H9 (cell line): ENCODE measurements around the gene PRR30. TPM values are rescaled to one million over a fixed set of nuclear protein-coding genes. Genes with fewer than 3 reads are reported as not detected.
A peak's percentile ranks its signal among the peaks of the same experiment; 100 is the strongest.

Experiments
- DNase-seq: peaks from one replicate; pipeline ENCODE4 v3.0.0-alpha.2; 2017
- H2AFZ ChIP-seq: one replicate; pipeline ENCODE4 v1.6.1; 2013; ENCODE audit warnings: mild to moderate bottlenecking, low read length, control low read depth, moderate library complexity
- H2AK5ac ChIP-seq: 2 replicates; pipeline ENCODE4 v1.6.1; 2013; ENCODE audit warnings: low read length, control low read depth, mixed read lengths; ENCODE audit not compliant: insufficient read length
- H2BK120ac ChIP-seq: one replicate; pipeline ENCODE4 v1.6.1; 2013; ENCODE audit warnings: low read depth, mild to moderate bottlenecking, low read length, control low read depth, inconsistent platforms; ENCODE audit not compliant: poor library complexity, severe bottlenecking
- H2BK12ac ChIP-seq: 2 replicates; pipeline ENCODE4 v1.6.1; 2013; ENCODE audit warnings: low read length, control low read depth, mixed read lengths, low read depth; ENCODE audit not compliant: insufficient read length
- H2BK15ac ChIP-seq: 2 replicates; pipeline ENCODE4 v1.6.1; 2013; ENCODE audit warnings: low read depth, low read length, control low read depth
- H2BK20ac ChIP-seq: one replicate; pipeline ENCODE4 v1.6.1; 2013; ENCODE audit warnings: low read depth, mild to moderate bottlenecking, low read length, control low read depth, inconsistent platforms; ENCODE audit not compliant: poor library complexity, severe bottlenecking
- H2BK5ac ChIP-seq: 2 replicates; pipeline ENCODE4 v1.6.1; 2013; ENCODE audit warnings: low read length, control low read depth, mixed read lengths; ENCODE audit not compliant: insufficient read length
- H3K14ac ChIP-seq: 2 replicates; pipeline ENCODE4 v1.6.1; 2013; ENCODE audit warnings: low read length, control low read depth; ENCODE audit not compliant: insufficient read depth
- H3K18ac ChIP-seq: 2 replicates; pipeline ENCODE4 v1.6.1; 2013; ENCODE audit warnings: low read depth, mild to moderate bottlenecking, mixed read lengths, low read length, control low read depth; ENCODE audit not compliant: insufficient read length
- H3K23ac ChIP-seq: 2 replicates; pipeline ENCODE4 v1.6.1; 2013; ENCODE audit warnings: low read length, control low read depth, mixed read lengths, low read depth; ENCODE audit not compliant: insufficient read length
- H3K23me2 ChIP-seq: 2 replicates; pipeline ENCODE4 v1.6.1; 2013; ENCODE audit warnings: low read depth, mild to moderate bottlenecking, mixed read lengths, low read length, control low read depth; ENCODE audit not compliant: insufficient read length, poor library complexity, severe bottlenecking
- H3K27ac ChIP-seq: 2 replicates; pipeline ENCODE4 v1.5.1; 2013; ENCODE audit warnings: low read length, control low read depth, mixed read lengths, low read depth; ENCODE audit not compliant: insufficient read length
- H3K27me3 ChIP-seq: 2 replicates; pipeline ENCODE4 v1.6.1; 2013; ENCODE audit warnings: low read length, control low read depth, inconsistent platforms; ENCODE audit not compliant: insufficient read depth
- H3K4ac ChIP-seq: 2 replicates; pipeline ENCODE4 v1.6.1; 2013; ENCODE audit warnings: low read depth, mild to moderate bottlenecking, control low read depth, inconsistent platforms, low read length, moderate library complexity
- H3K4me1 ChIP-seq: 2 replicates; pipeline ENCODE4 v1.6.1; 2013; ENCODE audit warnings: low read length, control low read depth, inconsistent platforms; ENCODE audit not compliant: insufficient read depth
- H3K4me2 ChIP-seq: 2 replicates; pipeline ENCODE4 v1.6.1; 2013; ENCODE audit warnings: low read length, control low read depth, mixed read lengths; ENCODE audit not compliant: insufficient read length, insufficient read depth
- H3K56ac ChIP-seq: 2 replicates; pipeline ENCODE4 v1.6.1; 2013; ENCODE audit warnings: low read depth, mild to moderate bottlenecking, mixed read lengths, low read length, control low read depth; ENCODE audit not compliant: insufficient read length
- H3K79me1 ChIP-seq: 2 replicates; pipeline ENCODE4 v1.6.1; 2013; ENCODE audit warnings: low read depth, mild to moderate bottlenecking, moderate library complexity, low read length, control low read depth, inconsistent platforms; ENCODE audit not compliant: insufficient read depth, poor library complexity, severe bottlenecking
- H3K79me2 ChIP-seq: 2 replicates; pipeline ENCODE4 v1.6.1; 2013; ENCODE audit warnings: low read length, control low read depth, inconsistent platforms; ENCODE audit not compliant: insufficient read depth
- H3K9ac ChIP-seq: 2 replicates; pipeline ENCODE4 v1.6.1; 2013; ENCODE audit warnings: low read length, control low read depth, mixed read lengths; ENCODE audit not compliant: insufficient read length; ENCODE audit errors: extremely low read depth
- H3K9me3 ChIP-seq: one replicate; pipeline ENCODE4 v1.6.1; 2013; ENCODE audit warnings: low read depth, low read length, inconsistent platforms; ENCODE audit not compliant: control insufficient read depth
- H3T11ph ChIP-seq: one replicate; pipeline ENCODE4 v1.6.1; 2013; ENCODE audit warnings: mild to moderate bottlenecking, low read length, control low read depth, inconsistent platforms
- H4K20me1 ChIP-seq: one replicate; pipeline ENCODE4 v1.6.1; 2013; ENCODE audit not compliant: control insufficient read depth, insufficient read length, insufficient read depth
- H4K5ac ChIP-seq: 2 replicates; pipeline ENCODE4 v1.6.1; 2013; ENCODE audit warnings: low read depth, mild to moderate bottlenecking, mixed read lengths, low read length, control low read depth; ENCODE audit not compliant: insufficient read length
- H4K8ac ChIP-seq: replicated peaks from 2 replicates; pipeline ENCODE4 v1.6.1; 2013; ENCODE audit warnings: low read length, control low read depth, mixed read lengths, low read depth; ENCODE audit not compliant: insufficient read length
- H4K91ac ChIP-seq: 2 replicates; pipeline ENCODE4 v1.6.1; 2013; ENCODE audit warnings: low read depth, mild to moderate bottlenecking, moderate library complexity, mixed read lengths, low read length, control low read depth; ENCODE audit not compliant: insufficient read length
- H3K27ac Mint-ChIP-seq, 3 experiments: 2 replicates in 2 of 3; 3 replicates in 1 of 3; pipeline ENCODE4 v1.8.0; 2020 to 2021; ENCODE audit warnings: mixed read lengths in 3 of 3, mild to moderate bottlenecking in 1 of 3, moderate library complexity in 1 of 3
- H3K27me3 Mint-ChIP-seq: 2 replicates; pipeline ENCODE4 v1.8.0; 2021; ENCODE audit warnings: low read depth, mild to moderate bottlenecking, moderate library complexity, mixed read lengths
- H3K36me3 Mint-ChIP-seq, 3 experiments: 2 replicates in 2 of 3; 3 replicates in 1 of 3; pipeline ENCODE4 v1.8.0; 2020 to 2021; ENCODE audit warnings: low read depth in 3 of 3, mixed read lengths in 3 of 3; ENCODE audit not compliant: insufficient read depth in 1 of 3
- H3K4me1 Mint-ChIP-seq, 2 experiments: 2 replicates each; pipeline ENCODE4 v1.8.0; 2020; ENCODE audit warnings: mixed read lengths in 2 of 2
- H3K4me3 Mint-ChIP-seq, 2 experiments: 2 replicates in 1 of 2; 3 replicates in 1 of 2; pipeline ENCODE4 v1.8.0; 2020 to 2021; ENCODE audit warnings: mild to moderate bottlenecking in 2 of 2, mixed read lengths in 2 of 2, moderate library complexity in 1 of 2
- H3K9me3 Mint-ChIP-seq, 2 experiments: 2 replicates in 1 of 2; 3 replicates in 1 of 2; pipeline ENCODE4 v1.8.0; 2020; ENCODE audit warnings: mild to moderate bottlenecking in 2 of 2, mixed read lengths in 2 of 2, moderate library complexity in 1 of 2
- CTCF ChIP-seq: fragments of 200-600 bp; sonication (generic); conservative IDR thresholded peaks from 3 replicates; pipeline ENCODE4 v1.8.0; 2021; ENCODE audit warnings: antibody characterized with exemption, mild to moderate bottlenecking
- WGBS: extraction: QIAGEN DNeasy Blood & Tissue Kit; methylation state at CpG from one replicate; pipeline ENCODE4 v1.1.7; 2013; ENCODE audit warnings: missing lambda C conversion rate, low lambda C conversion rate, mixed read lengths; ENCODE audit not compliant: insufficient read length; ENCODE audit errors: extremely low coverage; 5-methylcytosine and 5-hydroxymethylcytosine counted together
- total RNA-seq: library from RNA; stranded (reverse); gene quantifications from 2 replicates; pipeline ENCODE4 v1.2.1, GENCODE V29; 2021

PRR30 gene
- total RNA-seq, 1 experiment from 2014 or later: not detected

- DNase-seq: peak; percentile 53
- no peak overlapping the region for H3T11ph ChIP-seq
- no peak overlapping the region for H3K9ac ChIP-seq
- peak overlapping the region; percentile 69 for H2AFZ ChIP-seq
- no peak overlapping the region; a peak in 1 of 7 replicates for H3K27ac Mint-ChIP-seq
- no peaks in the 10 kb centered on the region for H3K23me2 ChIP-seq
- peaks cover 2% of the 10 kb centered on the region; the same call in 1 of the 2 replicates for H3K4me1 ChIP-seq
- no peak overlapping the region for H2BK12ac ChIP-seq
- H3K4me2 ChIP-seq: no peak overlapping the region
- H2BK5ac ChIP-seq: no peak overlapping the region
- H2BK20ac ChIP-seq: no peak overlapping the region
- no peaks in the 10 kb centered on the region for H4K20me1 ChIP-seq
- H3K56ac ChIP-seq: no peak overlapping the region
- H3K9me3 Mint-ChIP-seq: peaks cover 4 to 10% of the 10 kb centered on the region in 2 experiments; a peak in 2 of 5 replicates
- no peak overlapping the region for H3K18ac ChIP-seq
- no CpG with 5 or more reads among the region's 8 CpGs for WGBS
- no peaks in the 10 kb centered on the region for H3K27me3 ChIP-seq
- no peaks in the 10 kb centered on the region for H3K79me1 ChIP-seq
- H4K91ac ChIP-seq: no peak overlapping the region
- H4K8ac ChIP-seq: no peak overlapping the region
- H3K23ac ChIP-seq: no peak overlapping the region
- H2BK120ac ChIP-seq: no peak overlapping the region
- H3K27me3 Mint-ChIP-seq: peaks cover 3% of the 10 kb centered on the region
- no peak overlapping the region for H3K27ac ChIP-seq
- H3K4me1 Mint-ChIP-seq: peaks cover 22 to 23% of the 10 kb centered on the region in 2 experiments
- TF ChIP-seq CTCF: no peak
- no peak overlapping the region for H4K5ac ChIP-seq
- H3K79me2 ChIP-seq: no peaks in the 10 kb centered on the region
- no peak overlapping the region for H3K4me3 Mint-ChIP-seq
- H2BK15ac ChIP-seq: no peak overlapping the region
- no peak overlapping the region for H2AK5ac ChIP-seq
- H3K4ac ChIP-seq: no peak overlapping the region
- H3K36me3 Mint-ChIP-seq: peaks cover 0 to 5% (median 0%) of the 10 kb centered on the region in 3 experiments; a peak in 3 of 7 replicates
- H3K14ac ChIP-seq: no peak overlapping the region
- H3K9me3 ChIP-seq: no peaks in the 10 kb centered on the region
These were observed 26.0 kb upstream of the PRR30 start for GRCh38 chr2:27164960-27165763.
